K562 (cell line): ENCODE results near the gene ASB6. TPM values are rescaled to one million over a fixed set of nuclear protein-coding genes. Genes with fewer than 3 reads are reported as not detected.

ENCODE experiments used
- ATAC-seq: fragments of 200-7000 bp; cut with Tn5 transposase; 3 replicates; pipeline ENCODE4 v1.9.1; 2020; ENCODE audit warnings: moderate library complexity
- BruUV-seq: library from RNA; stranded (reverse); fragments of 400-500 nt; replicated peaks from 2 replicates; lab custom pipeline; 2021; lab: Mats Ljungman, UMichigan
- CTCF ChIA-PET: fragments of 300-600 bp; formaldehyde crosslinking; extraction: SDS; loops from one replicate; lab custom pipeline; 2021; ENCODE audit warnings: low intra/inter-chr PET ratio; lab: Yijun Ruan, JAX
- POLR2A ChIA-PET: fragments of 300-600, 350-650 bp; sonication (Branson Sonifier 250); formaldehyde crosslinking; extraction: SDS; loops from one replicate; lab custom pipeline; 2021; ENCODE audit warnings: antibody characterized with exemption, inconsistent platforms; lab: Yijun Ruan, JAX
- DNase-seq, 4 experiments: peaks; one replicate each; pipeline versions ENCODE4 v3.0.0 to v3.0.0-alpha.2; 2011 to 2018; ENCODE audit warnings: low spot score in 3 of 4, mixed read lengths in 3 of 4; ENCODE audit errors: extremely low read depth in 1 of 4
- FAIRE-seq: peaks from 2 replicates; lab custom pipeline; 2011; peaks lifted over from hg19 to GRCh38; lab: Jason Lieb, UNC
- H2AFZ ChIP-seq: 2 replicates; pipeline ENCODE4 v1.6.0; 2011; ENCODE audit warnings: low read depth, low read length, control low read depth, inconsistent platforms
- H3K27ac ChIP-seq: fragments of 200-600 bp; 3 replicates; pipeline ENCODE4 v1.8.0; 2011; ENCODE audit warnings: low read depth, mild to moderate bottlenecking, control low read depth, inconsistent platforms, low read length, moderate library complexity, mixed read lengths; ENCODE audit errors: extremely low read depth
- H3K27me3 ChIP-seq, 2 experiments: fragments of 300-600 bp in 1 of 2; 2 replicates in 1 of 2; 3 replicates in 1 of 2; pipeline versions ENCODE4 v1.6.0 to v1.8.0; 2011; ENCODE audit warnings: inconsistent platforms in 2 of 2, low read length in 2 of 2, mild to moderate bottlenecking in 1 of 2, mixed read lengths in 1 of 2, moderate library complexity in 1 of 2; ENCODE audit not compliant: control insufficient read depth in 2 of 2, insufficient read depth in 2 of 2
- H3K36me3 ChIP-seq: fragments of 300-600 bp; 3 replicates; pipeline ENCODE4 v1.8.0; 2011; ENCODE audit warnings: mild to moderate bottlenecking, low read length, inconsistent platforms; ENCODE audit not compliant: control insufficient read depth, insufficient read depth
- H3K4me1 ChIP-seq, 2 experiments: fragments of 200-600 bp in 1 of 2; replicated peaks in 1 of 2; 2 replicates in 1 of 2; 3 replicates in 1 of 2; pipeline versions ENCODE4 v1.5.1 to v1.8.0; 2011; ENCODE audit warnings: inconsistent platforms in 2 of 2, low read length in 2 of 2, mild to moderate bottlenecking in 1 of 2, mixed read lengths in 1 of 2, moderate library complexity in 1 of 2; ENCODE audit not compliant: control insufficient read depth in 2 of 2, insufficient read depth in 2 of 2
- H3K4me2 ChIP-seq: 2 replicates; pipeline ENCODE4 v1.6.1; 2011; ENCODE audit warnings: low read length, control low read depth, inconsistent platforms, mixed read lengths; ENCODE audit not compliant: insufficient read depth
- H3K4me3 ChIP-seq: fragments of 200-600 bp; sonication (generic), shearing (Covaris generic); 2 replicates; pipeline ENCODE4 v1.5.1; 2016; ENCODE audit warnings: control low read depth, inconsistent platforms
- H3K79me2 ChIP-seq: fragments of 200-600 bp; 3 replicates; pipeline ENCODE4 v1.8.0; 2011; ENCODE audit warnings: low read length, inconsistent platforms; ENCODE audit not compliant: control insufficient read depth, insufficient read depth
- H3K9ac ChIP-seq, 2 experiments: 2 replicates each; pipeline versions ENCODE4 v1.6.0 to v1.6.1; 2011; ENCODE audit warnings: low read depth in 2 of 2, low read length in 2 of 2, control low read depth in 1 of 2, inconsistent platforms in 1 of 2, mild to moderate bottlenecking in 1 of 2, mixed read lengths in 1 of 2; ENCODE audit not compliant: insufficient read depth in 1 of 2
- H3K9me1 ChIP-seq: one replicate; pipeline ENCODE4 v1.6.0; 2011; ENCODE audit warnings: inconsistent platforms, mild to moderate bottlenecking, low read length, moderate library complexity; ENCODE audit not compliant: control insufficient read depth, insufficient read depth
- H3K9me3 ChIP-seq: replicated peaks from 2 replicates; pipeline ENCODE4 v1.5.1; 2011; ENCODE audit warnings: low read depth, low read length, inconsistent platforms; ENCODE audit not compliant: control insufficient read depth, insufficient read depth
- H4K20me1 ChIP-seq: replicated peaks from 2 replicates; pipeline ENCODE4 v1.6.1; 2011; ENCODE audit warnings: low read length, inconsistent platforms, mixed read lengths; ENCODE audit not compliant: control insufficient read depth, insufficient read depth
- CBX1 ChIP-seq: sonication (generic); IDR thresholded peaks from 2 replicates; pipeline ENCODE4 v1.6.1; 2016; ENCODE audit warnings: antibody characterized with exemption, low read depth, mild to moderate bottlenecking
- ELK1 ChIP-seq: sonication (generic); formaldehyde crosslinking; IDR thresholded peaks from 2 replicates; pipeline ENCODE4 v1.8.1; 2022; ENCODE audit warnings: missing genetic modification reagents
- GTF2A2 ChIP-seq: IDR thresholded peaks from 2 replicates; pipeline ENCODE4 v1.6.1; 2016; ENCODE audit warnings: mild to moderate bottlenecking, missing genetic modification characterization, missing compliant biosample characterization
- NR2C1 ChIP-seq, 2 experiments: fragments of 450-650 bp; IDR thresholded peaks; 2 replicates each; pipeline ENCODE4 v1.6.1; 2017; ENCODE audit warnings: mild to moderate bottlenecking in 2 of 2, antibody characterized with exemption in 1 of 2, inconsistent platforms in 1 of 2, missing compliant biosample characterization in 1 of 2, missing genetic modification characterization in 1 of 2
- POLR2AphosphoS5 ChIP-seq: IDR thresholded peaks from 2 replicates; pipeline ENCODE4 v1.6.1; 2011; ENCODE audit warnings: mild to moderate bottlenecking, low read depth, low read length, moderate library complexity; ENCODE audit not compliant: control insufficient read depth, insufficient read depth
- PRDM10 ChIP-seq: fragments of 450-650 bp; IDR thresholded peaks from 2 replicates; pipeline ENCODE4 v1.6.1; 2018; ENCODE audit not compliant: partially characterized antibody
- RBM17 ChIP-seq: fragments of 200-400 bp; formaldehyde crosslinking; IDR thresholded peaks from 2 replicates; pipeline ENCODE4 v1.6.1; 2017; ENCODE audit warnings: low read depth, mild to moderate bottlenecking, low read length, borderline replicate concordance
- TOE1 ChIP-seq, 2 experiments: fragments of 450-650 bp in 1 of 2; sonication (generic) in 1 of 2; formaldehyde crosslinking in 1 of 2; IDR thresholded peaks; 2 replicates each; pipeline versions ENCODE4 v1.7.1 to v1.8.0; 2016 to 2022; ENCODE audit warnings: borderline replicate concordance in 2 of 2, mild to moderate bottlenecking in 2 of 2, antibody characterized with exemption in 1 of 2, inconsistent platforms in 1 of 2, low read depth in 1 of 2, missing genetic modification reagents in 1 of 2, moderate library complexity in 1 of 2
- ZKSCAN1 ChIP-seq: fragments of 150-350 bp; IDR thresholded peaks from 2 replicates; pipeline ENCODE4 v1.6.1; 2016; ENCODE audit warnings: low read depth, low read length
- ZNF311 ChIP-seq: fragments of 250-450 bp; sonication (Bioruptor Pico); IDR thresholded peaks from 2 replicates; pipeline ENCODE4 v1.4.0; 2020; ENCODE audit warnings: mild to moderate bottlenecking, moderate library complexity
- WGBS: fragments of 100-300 bp; shearing (Covaris generic); methylation state at CpG from one replicate; pipeline ENCODE4 v1.1.6; 2016; ENCODE audit warnings: low coverage, mixed read lengths; ENCODE audit not compliant: insufficient coverage; ENCODE audit errors: missing lambda C conversion rate; 5-methylcytosine and 5-hydroxymethylcytosine counted together
- in situ Hi-C: fragments of 300-500 bp; cut with MboI; formaldehyde crosslinking; loops from 4 replicates; pipeline ENCODE4 v1.15.0; 2018; ENCODE audit warnings: inconsistent platforms, mixed read lengths
- intact Hi-C: fragments of 100-400 bp; cut with micrococcal nuclease; formaldehyde crosslinking; loops from 2 replicates; pipeline ENCODE4 v1.14.2; 2022
- polyA plus RNA-seq, 8 experiments: library from polyadenylated mRNA; depleted of rRNA in 4 of 8; stranded (reverse) in 5 of 8; unstranded in 3 of 8; fragments of >200 nt; fragmentation: Nextera tagmentation in 2 of 8; fragmentation: Illumina TruSeq in 1 of 8; extraction: Ambion mirVana in 2 of 8; extraction: Trizol in 1 of 8; gene quantifications; 2 replicates each; pipeline versions ENCODE4 v1.2.1 to v1.2.3, GENCODE V29; 2011 to 2014; ENCODE audit warnings: inconsistent platforms in 1 of 8, missing spikeins in 1 of 8
- total RNA-seq, 7 experiments: library from RNA; depleted of rRNA in 6 of 7; stranded (reverse); fragments of >200 nt in 6 of 7; fragmentation: Illumina TruSeq in 2 of 7; extraction: Trizol in 2 of 7; gene quantifications; 2 replicates each; pipeline versions ENCODE4 v1.2.1 to v1.2.3, GENCODE V29; 2011 to 2021; ENCODE audit warnings: low replicate concordance in 1 of 7

Gene ASB6
- total and polyA plus RNA-seq, 9 of the 15 experiments (the other 6 are each of a cell fraction or from before 2014, with no cell fraction given) = 0.92 to 17.8 (median 11.3) TPM

GRCh38 chr9:129620669-129621295 lies 21.2 kb downstream of the ASB6 start, which contains the start of gene C9orf50 (continued):
- TF ChIP-seq PRDM10 (no peak), POLR2AphosphoS5 (no peak)
- TF ChIP-seq, all 486 proteins: peak for 2

GRCh38 chr9:129619787-129620668 lies 21.9 kb downstream of the ASB6 start:
- no peaks in the 10 kb centered on the region for H3K9me1 ChIP-seq
- FAIRE-seq (peak; percentile 52), ATAC-seq (peak; percentile 81), DNase-seq (peak; percentile 68 to 82 (median 77))
- ChIA-PET POLR2A (interaction anchor here (0.5 to 1.0 kb wide), 4 partner anchors 15 to 489 kb away, joined by 3 to 5 read pairs (median 4); no protein-coding TSS in a partner anchor), CTCF (no interaction called here)
- peak overlapping the region; percentile 56 for H3K4me2 ChIP-seq
- peak overlapping the region; percentile 51 to 91; a peak in 3 of 4 replicates for H3K9ac ChIP-seq
- H3K27me3 ChIP-seq = peaks cover 4 to 24% of the 10 kb centered on the region in 2 experiments; a peak in 4 of 5 replicates
- peaks cover 11 to 23% of the 10 kb centered on the region in 2 experiments for H3K4me1 ChIP-seq
- H3K27ac ChIP-seq = no peak overlapping the region
- in situ Hi-C loops (loop anchor here (5.0 to 25.0 kb wide), 2 partner anchors 283 to 488 kb away; no protein-coding TSS in a partner anchor), intact Hi-C loops (no loop called here)
- no peaks in the 10 kb centered on the region for H3K36me3 ChIP-seq
- H3K79me2 ChIP-seq = no peaks in the 10 kb centered on the region
- no peaks in the 10 kb centered on the region for H4K20me1 ChIP-seq
- WGBS = 2% methylated on average over 62 of the region's 82 CpGs
- BruUV-seq = no TSS peak
- peak overlapping the region; percentile 85 for H2AFZ ChIP-seq
- H3K4me3 ChIP-seq = peak overlapping the region; percentile 56
- H3K9me3 ChIP-seq = no peaks in the 10 kb centered on the region
- TF ChIP-seq CBX1 (peak; percentile 20; the same call in 1 of the 2 replicates), RBM17 (no peak), ZNF311 (no peak), ELK1 (CRISPR knock-in tag) (no peak), ZKSCAN1 (no peak), GTF2A2 (tag) (no peak), TOE1 (IDR thresholded peaks at IDR 0.05; ENCODE audit: borderline replicate concordance) (no peak), TOE1 (CRISPR knock-in tag; IDR thresholded peaks at IDR 0.05; ENCODE audit: borderline replicate concordance, low read depth) (no peak), NR2C1 (IDR thresholded peaks at IDR 0.05) (no peak), NR2C1 (tag; IDR thresholded peaks at IDR 0.05) (no peak)
